Raji (cell line): ENCODE data around the gene LEMD3.

Source experiments
- POLR2A ChIP-seq: IDR thresholded peaks from 2 replicates; pipeline ENCODE4 v1.6.1; 2011; ENCODE audit warnings: low read depth, low read length, control low read depth; ENCODE audit not compliant: insufficient read depth

Gene LEMD3

GRCh38 chr12:65278576-65279368, 109.4 kb downstream of the LEMD3 start, which contains the start of gene MSRB3:
TSS of gene MSRB3 (plus strand) at chr12:65278683. CDS start at chr12:65308580, 29,897 bp downstream.
- no peak for TF ChIP-seq POLR2A

- no peak for TF ChIP-seq POLR2A
These were observed 110.2 kb downstream of the LEMD3 start for GRCh38 chr12:65279369-65280112.

- TF ChIP-seq POLR2A: no peak
These were observed 110.9 kb downstream of the LEMD3 start for GRCh38 chr12:65280306-65280705.

GRCh38 chr12:65282840-65283239, 113.5 kb downstream of the LEMD3 start:
- no peak for TF ChIP-seq POLR2A

GRCh38 chr12:65287426-65287825, 118.0 kb downstream of the LEMD3 start:
- TF ChIP-seq POLR2A: no peak

- no peak for TF ChIP-seq POLR2A
These were observed 122.9 kb downstream of the LEMD3 start for GRCh38 chr12:65292241-65292640.

- TF ChIP-seq POLR2A: no peak
These were observed 124.4 kb downstream of the LEMD3 start for GRCh38 chr12:65293735-65294134.

- no peak for TF ChIP-seq POLR2A
These were observed 125.4 kb downstream of the LEMD3 start for GRCh38 chr12:65294641-65295262.

- no peak for TF ChIP-seq POLR2A
These were observed 127.3 kb downstream of the LEMD3 start for GRCh38 chr12:65296508-65297265.
